Stimulated activated CD4-positive, alpha-beta T cell treated with anti-CD3 and anti-CD28 coated beads, Interleukin-4, amount 100 ng/mL, for 4 hours (primary cell): ENCODE measurements around the gene HMOX1.

ENCODE experiments used
- DNase-seq, 2 experiments: peaks; one replicate each; pipeline ENCODE4 v3.0.0-alpha.2; 2020

The HMOX1 gene

GRCh38 chr22:35380537-35381423 lies at the start of gene HMOX1:
HMOX1 (plus strand) TSS chr22:35381096; CDS start chr22:35381174, 78 bp downstream.
- peak in 1 of 2 experiments; percentile 40 for DNase-seq

GRCh38 chr22:35332278-35332677 lies 48.6 kb upstream of the HMOX1 start:
- DNase-seq: no peak

GRCh38 chr22:35333220-35333619 lies 47.7 kb upstream of the HMOX1 start:
- DNase-seq: no peak

- peak; percentile 30 to 35 for DNase-seq
Observed at GRCh38 chr22:35334004-35334403, 46.9 kb upstream of the HMOX1 start.

- DNase-seq: no peak
Observed at GRCh38 chr22:35335468-35335867, 45.4 kb upstream of the HMOX1 start.

- no peak for DNase-seq
Observed at GRCh38 chr22:35335936-35336781, 44.7 kb upstream of the HMOX1 start.

GRCh38 chr22:35337932-35338331 lies 43.0 kb upstream of the HMOX1 start:
- no peak for DNase-seq

GRCh38 chr22:35341090-35341874 lies 39.6 kb upstream of the HMOX1 start:
- DNase-seq: no peak

- no peak for DNase-seq
Observed at GRCh38 chr22:35342390-35342789, 38.5 kb upstream of the HMOX1 start.

- no peak for DNase-seq
Observed at GRCh38 chr22:35343664-35344550, 37.0 kb upstream of the HMOX1 start.

GRCh38 chr22:35344956-35345690 lies 35.8 kb upstream of the HMOX1 start:
- no peak for DNase-seq

GRCh38 chr22:35345808-35346505 lies 34.9 kb upstream of the HMOX1 start:
- DNase-seq: no peak

GRCh38 chr22:35346596-35347220 lies 34.2 kb upstream of the HMOX1 start:
- DNase-seq: no peak

GRCh38 chr22:35347462-35347861 lies 33.4 kb upstream of the HMOX1 start:
- DNase-seq: no peak

- no peak for DNase-seq
Observed at GRCh38 chr22:35348026-35348590, 32.8 kb upstream of the HMOX1 start.

- no peak for DNase-seq
Observed at GRCh38 chr22:35348703-35349102, 32.2 kb upstream of the HMOX1 start.

GRCh38 chr22:35349368-35349703 lies 31.6 kb upstream of the HMOX1 start:
- DNase-seq: no peak

GRCh38 chr22:35349704-35350538 lies 31.0 kb upstream of the HMOX1 start:
- no peak for DNase-seq
